Ovary (tissue), 9 donors: ENCODE results near the gene L1CAM. TPM values are rescaled to one million over a fixed set of nuclear protein-coding genes. Genes with fewer than 3 reads are reported as not detected.
A peak's percentile ranks its signal among the peaks of the same experiment; 100 is the strongest.

Experiments
- DNase-seq, 5 donors: peaks; one replicate each; pipeline ENCODE4 v3.0.0-alpha.2; 2019 to 2020
- H3K27ac ChIP-seq, 2 donors: fragments of 200-600 bp; one replicate each; pipeline versions ENCODE4 v1.5.1 to v1.8.0; 2019 to 2022
- H3K27me3 ChIP-seq: fragments of 200-600 bp; one replicate; pipeline ENCODE4 v1.8.0; 2022
- H3K36me3 ChIP-seq: fragments of 200-600 bp; sonication (generic); one replicate; pipeline ENCODE4 v1.5.1; 2019
- H3K4me1 ChIP-seq: one replicate; pipeline ENCODE4 v1.8.1; 2013; ENCODE audit warnings: mild to moderate bottlenecking, moderate library complexity; ENCODE audit not compliant: insufficient read depth
- H3K4me3 ChIP-seq: fragments of 200-600 bp; sonication (generic); one replicate; pipeline ENCODE4 v1.5.1; 2017
- H3K9me3 ChIP-seq, 2 donors: fragments of 200-600 bp in 1 of 2; sonication (generic) in 1 of 2; one replicate each; pipeline versions ENCODE4 v1.5.1 to v1.8.1; 2013 to 2019; ENCODE audit warnings: mild to moderate bottlenecking in 1 of 2, moderate library complexity in 1 of 2
- EP300 ChIP-seq: sonication (generic); formaldehyde crosslinking; IDR thresholded peaks from one replicate; pipeline ENCODE4 v1.6.1; 2017; ENCODE audit warnings: antibody characterized with exemption
- POLR2A ChIP-seq: fragments of 450-650 bp; IDR thresholded peaks from one replicate; pipeline ENCODE4 v1.6.1; 2017; ENCODE audit warnings: antibody characterized with exemption, mild to moderate bottlenecking, moderate library complexity
- WGBS, 3 donors: extraction: QIAGEN DNeasy Blood & Tissue Kit in 1 of 3; methylation state at CpG; one replicate each; pipeline versions ENCODE4 v1.1.5 to v1.1.7; 2013 to 2017; 5-methylcytosine and 5-hydroxymethylcytosine counted together
- intact Hi-C, 4 donors: fragments of 100-400 bp; cut with DNase I; formaldehyde crosslinking; loops; one replicate each; pipeline versions ENCODE4 v1.11.0 to v1.15.1; 2022 to 2023
- polyA plus RNA-seq, 2 donors: library from polyadenylated mRNA; stranded (reverse); fragments of 200-250 nt in 1 of 2; fragments of 350-450 nt in 1 of 2; fragmentation: Illumina TruSeq in 1 of 2; extraction: RNeasy Lipid Tissue Mini Kit (QIAGEN cat#74804) in 1 of 2; gene quantifications; one replicate each; pipeline ENCODE4 v1.2.3, GENCODE V29; 2013 to 2014
- total RNA-seq, 7 donors: library from RNA; depleted of rRNA in 2 of 7; stranded (reverse); fragments of >200 nt in 2 of 7; fragmentation: NEBNext Ultra II Directional in 3 of 7; extraction: Animal tissue kit (Norgen Biotek cat#: 25700) in 3 of 7; gene quantifications; one replicate each; pipeline versions ENCODE4 v1.1.0 to v1.2.4, GENCODE V29; 2016 to 2023
- TF ChIP-seq, protein P1 (sequence below), 3 donors: fragments of 450-650 bp in 2 of 3; fragments of 200-600 bp in 1 of 3; IDR thresholded peaks; one replicate each; pipeline versions ENCODE4 v1.5.1 to v1.8.0; 2016 to 2022; ENCODE audit warnings: antibody characterized with exemption in 3 of 3, mild to moderate bottlenecking in 1 of 3
- donor health status: DM: no; HTN: no; CAD: no; lungs with moderate emphysema.
- donor health status: DM: no; HTN: no; CAD: no.
- donor health status: Bipolar disorder and iron deficiency.
- donor health status: DM: yes; HTN: yes; CAD: no.
- donor health status: DM: no; HTN: no; CAD: no.
- donor health status: DM: yes; HTN: yes; CAD: no.

The L1CAM gene
- total and polyA plus RNA-seq, 9 donors = 0.36 to 3.0 (median 0.99) TPM; not detected in 1

DNA sequence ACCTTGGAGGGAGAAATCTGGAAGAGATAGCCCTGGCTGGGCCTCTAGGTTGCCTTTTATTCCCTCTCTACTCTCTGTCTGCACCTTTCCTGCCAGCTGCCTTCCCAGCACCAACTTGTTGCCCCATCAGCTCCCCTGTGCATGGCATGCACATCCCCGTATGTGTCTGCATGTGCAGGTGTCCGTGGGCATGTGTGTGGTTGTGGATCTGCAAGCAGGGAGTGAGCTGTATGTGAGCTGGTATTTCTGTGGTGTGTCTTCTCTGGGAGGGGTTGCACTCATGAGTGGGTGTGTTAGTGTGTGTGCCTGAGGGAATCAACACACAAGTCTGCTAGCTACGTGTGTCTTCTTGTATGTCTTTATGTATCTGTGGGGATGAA is 9.9 kb downstream of the L1CAM start:
- TF ChIP-seq POLR2A (no peak), EP300 (no peak)
- TF ChIP-seq, protein P1, sequence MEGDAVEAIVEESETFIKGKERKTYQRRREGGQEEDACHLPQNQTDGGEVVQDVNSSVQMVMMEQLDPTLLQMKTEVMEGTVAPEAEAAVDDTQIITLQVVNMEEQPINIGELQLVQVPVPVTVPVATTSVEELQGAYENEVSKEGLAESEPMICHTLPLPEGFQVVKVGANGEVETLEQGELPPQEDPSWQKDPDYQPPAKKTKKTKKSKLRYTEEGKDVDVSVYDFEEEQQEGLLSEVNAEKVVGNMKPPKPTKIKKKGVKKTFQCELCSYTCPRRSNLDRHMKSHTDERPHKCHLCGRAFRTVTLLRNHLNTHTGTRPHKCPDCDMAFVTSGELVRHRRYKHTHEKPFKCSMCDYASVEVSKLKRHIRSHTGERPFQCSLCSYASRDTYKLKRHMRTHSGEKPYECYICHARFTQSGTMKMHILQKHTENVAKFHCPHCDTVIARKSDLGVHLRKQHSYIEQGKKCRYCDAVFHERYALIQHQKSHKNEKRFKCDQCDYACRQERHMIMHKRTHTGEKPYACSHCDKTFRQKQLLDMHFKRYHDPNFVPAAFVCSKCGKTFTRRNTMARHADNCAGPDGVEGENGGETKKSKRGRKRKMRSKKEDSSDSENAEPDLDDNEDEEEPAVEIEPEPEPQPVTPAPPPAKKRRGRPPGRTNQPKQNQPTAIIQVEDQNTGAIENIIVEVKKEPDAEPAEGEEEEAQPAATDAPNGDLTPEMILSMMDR (IDR thresholded peaks at IDR 0.05) = no peak
- WGBS, 3 donors = 51 to 56% (median 53%) methylated on average over 3 of the region's 3 CpGs
- Histone ChIP-seq H3K27me3 (no peaks in the 10 kb centered on the region), H3K4me3 (no peak overlapping the region), H3K27ac (no peak overlapping the region), H3K36me3 (no peaks in the 10 kb centered on the region), H3K9me3 (no peaks in the 10 kb centered on the region), H3K4me1 (no peaks in the 10 kb centered on the region)
- no peak for DNase-seq
- intact Hi-C loops = no loop called here

DNA sequence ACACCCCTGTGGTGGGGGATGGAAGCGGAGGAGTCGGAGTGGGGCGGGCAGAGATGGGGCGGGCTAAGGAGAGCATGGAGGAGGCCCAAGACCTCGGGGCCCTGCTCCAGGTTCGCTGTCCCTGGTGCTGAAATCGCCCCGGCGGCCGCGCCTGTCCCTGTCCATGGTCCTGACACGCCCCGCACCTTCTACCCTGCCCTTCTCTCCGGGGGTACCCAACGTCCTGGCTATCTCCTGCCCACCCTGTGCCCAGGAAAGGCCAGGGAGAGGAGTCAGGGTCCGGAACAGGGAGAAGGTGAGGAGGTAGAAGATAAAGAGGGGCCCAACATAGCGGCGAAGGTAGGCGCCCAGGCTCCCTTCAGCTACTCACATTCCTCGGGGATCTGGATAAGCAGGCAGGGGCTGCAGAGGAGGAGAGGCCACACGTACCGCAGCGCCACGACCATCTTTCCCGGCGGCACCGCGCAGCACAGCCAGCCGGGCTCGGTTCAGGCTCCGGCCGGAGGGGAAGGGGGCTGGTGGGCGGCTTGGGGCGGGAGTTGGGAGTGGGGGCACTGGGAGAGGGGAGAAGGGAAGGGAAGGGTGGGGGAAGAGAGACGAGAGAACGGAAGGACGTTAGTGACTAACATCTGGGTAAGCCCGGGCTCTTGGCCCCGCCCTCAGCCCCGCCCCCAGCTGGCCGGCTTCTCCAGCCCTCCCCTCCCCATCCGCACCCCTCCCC is 10.4 kb downstream of the L1CAM start:
- DNase-seq = peak; percentile 27 to 78 (median 69)
- no peak overlapping the region for H3K27ac ChIP-seq
- intact Hi-C loops = no loop called here
- no peaks in the 10 kb centered on the region for H3K36me3 ChIP-seq
- H3K9me3 ChIP-seq = no peaks in the 10 kb centered on the region
- no peaks in the 10 kb centered on the region for H3K27me3 ChIP-seq
- no peaks in the 10 kb centered on the region for H3K4me1 ChIP-seq
- WGBS, 3 donors = 10 to 18% (median 14%) methylated on average over 39 to 42 of the region's 42 CpGs
- no peak for TF ChIP-seq POLR2A
- TF ChIP-seq EP300 = no peak
- TF ChIP-seq, protein P1 (IDR thresholded peaks at IDR 0.05) = no peak
- no peak overlapping the region for H3K4me3 ChIP-seq

DNA sequence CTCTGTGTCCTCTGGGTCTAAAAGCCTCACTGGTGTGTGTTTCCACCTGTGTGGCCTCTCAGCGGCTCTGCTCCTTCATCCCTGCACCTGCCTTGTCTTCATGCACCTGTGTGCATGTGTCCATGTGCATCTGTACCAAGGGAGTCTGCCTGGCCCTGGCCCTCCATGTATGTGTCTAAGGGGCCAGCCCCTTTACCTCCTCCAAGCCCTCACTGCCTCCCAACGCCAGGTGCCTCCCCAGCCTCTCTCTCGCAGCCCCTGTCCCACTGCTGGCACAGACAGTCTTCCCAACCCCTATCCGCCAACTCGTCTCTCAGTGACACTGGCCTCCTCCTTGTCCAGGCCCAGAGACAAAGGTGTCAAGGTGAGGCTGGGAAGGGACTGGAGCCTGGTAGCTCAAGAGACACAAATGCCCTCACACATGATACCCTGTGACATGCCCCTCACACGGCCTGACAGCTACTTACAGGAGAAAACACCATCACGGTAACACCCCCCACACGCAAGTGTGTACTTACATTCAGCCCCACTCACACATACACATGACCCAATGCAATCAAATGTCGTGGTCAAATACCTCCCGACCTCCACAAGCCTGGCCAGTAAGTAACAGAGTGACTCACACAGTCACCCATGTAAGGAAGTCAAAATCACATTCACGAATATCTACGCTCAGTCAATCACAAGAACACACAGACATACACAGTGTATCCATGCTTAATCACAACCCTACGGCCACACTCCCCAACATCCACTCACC is 11.4 kb downstream of the L1CAM start:
- Histone ChIP-seq H3K27ac (no peak overlapping the region), H3K27me3 (no peaks in the 10 kb centered on the region), H3K36me3 (no peaks in the 10 kb centered on the region), H3K9me3 (no peaks in the 10 kb centered on the region), H3K4me3 (no peak overlapping the region), H3K4me1 (no peaks in the 10 kb centered on the region)
- WGBS, 3 donors = 74 to 81% (median 77%) methylated on average over 13 of the region's 13 CpGs
- TF ChIP-seq POLR2A (no peak), EP300 (no peak)
- TF ChIP-seq, protein P1 (IDR thresholded peaks at IDR 0.05) = no peak
- intact Hi-C loops = no loop called here
- no peak for DNase-seq

- WGBS, 3 donors = 43 to 62% (median 46%) methylated on average over 3 of the region's 3 CpGs
- Histone ChIP-seq H3K36me3 (no peaks in the 10 kb centered on the region), H3K4me3 (no peak overlapping the region), H3K27me3 (no peaks in the 10 kb centered on the region), H3K4me1 (no peaks in the 10 kb centered on the region), H3K27ac (no peak overlapping the region), H3K9me3 (no peaks in the 10 kb centered on the region)
- intact Hi-C loops = no loop called here
- TF ChIP-seq, protein P1 (IDR thresholded peaks at IDR 0.05) = no peak
- no peak for TF ChIP-seq POLR2A
- TF ChIP-seq EP300 = no peak
- DNase-seq = no peak
Observed at GRCh38 chrX:153874085-153874365, 11.9 kb downstream of the L1CAM start.
